C4-2B (cell line): Measurements from ENCODE around the gene GRM2.

Experiments
- ZFX ChIP-seq: fragments of 450-650 bp; IDR thresholded peaks from 2 replicates; pipeline ENCODE4 v1.6.1; 2017
- TF ChIP-seq, protein P1 (sequence below): fragments of 450-650 bp; conservative IDR thresholded peaks from 2 replicates; pipeline ENCODE4 v1.5.1; 2017; ENCODE audit warnings: mild to moderate bottlenecking

DNA sequence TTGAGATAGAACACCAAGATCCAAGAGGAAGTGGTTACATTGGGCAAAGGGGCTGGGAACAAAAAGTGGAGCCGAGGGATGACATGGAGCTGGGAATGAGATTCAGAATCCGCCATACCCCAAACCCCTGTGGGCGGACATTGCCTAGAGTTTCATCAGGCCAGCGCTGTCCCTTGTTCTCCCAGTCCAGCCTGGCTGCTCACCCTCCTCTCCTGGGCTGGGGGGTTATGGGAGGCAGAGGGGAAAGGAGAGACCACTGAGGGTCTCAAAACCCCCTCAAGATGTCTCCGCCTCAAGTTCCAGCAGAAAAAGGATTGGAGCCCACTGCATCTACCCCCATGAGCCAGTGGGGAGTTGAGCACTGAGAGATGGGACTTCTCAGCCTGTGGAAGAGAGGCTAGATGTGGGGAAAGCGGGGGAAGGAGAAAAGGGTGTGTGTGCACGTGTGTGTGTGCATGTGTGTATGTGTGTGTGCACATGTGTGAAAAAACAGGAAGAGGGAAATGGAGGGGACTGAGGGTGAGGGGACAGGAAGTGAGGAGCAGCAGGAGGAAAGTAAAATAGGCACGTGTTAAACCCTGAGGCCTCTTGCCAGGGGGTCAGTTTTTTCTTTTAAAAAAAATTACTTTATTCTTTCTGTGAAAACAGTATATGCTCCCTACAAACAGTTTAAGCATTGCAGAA lies 14.3 kb downstream of the GRM2 start:
- TF ChIP-seq, protein P1, sequence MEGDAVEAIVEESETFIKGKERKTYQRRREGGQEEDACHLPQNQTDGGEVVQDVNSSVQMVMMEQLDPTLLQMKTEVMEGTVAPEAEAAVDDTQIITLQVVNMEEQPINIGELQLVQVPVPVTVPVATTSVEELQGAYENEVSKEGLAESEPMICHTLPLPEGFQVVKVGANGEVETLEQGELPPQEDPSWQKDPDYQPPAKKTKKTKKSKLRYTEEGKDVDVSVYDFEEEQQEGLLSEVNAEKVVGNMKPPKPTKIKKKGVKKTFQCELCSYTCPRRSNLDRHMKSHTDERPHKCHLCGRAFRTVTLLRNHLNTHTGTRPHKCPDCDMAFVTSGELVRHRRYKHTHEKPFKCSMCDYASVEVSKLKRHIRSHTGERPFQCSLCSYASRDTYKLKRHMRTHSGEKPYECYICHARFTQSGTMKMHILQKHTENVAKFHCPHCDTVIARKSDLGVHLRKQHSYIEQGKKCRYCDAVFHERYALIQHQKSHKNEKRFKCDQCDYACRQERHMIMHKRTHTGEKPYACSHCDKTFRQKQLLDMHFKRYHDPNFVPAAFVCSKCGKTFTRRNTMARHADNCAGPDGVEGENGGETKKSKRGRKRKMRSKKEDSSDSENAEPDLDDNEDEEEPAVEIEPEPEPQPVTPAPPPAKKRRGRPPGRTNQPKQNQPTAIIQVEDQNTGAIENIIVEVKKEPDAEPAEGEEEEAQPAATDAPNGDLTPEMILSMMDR, result no peak
- no peak for TF ChIP-seq ZFX
